Effector memory CD4-positive, alpha-beta T cell (primary cell): Measurements from ENCODE around the gene REEP6.
A peak's percentile ranks its signal among the peaks of the same experiment; 100 is the strongest.

Experiments
- DNase-seq, 3 donors: peaks; one replicate each; pipeline ENCODE4 v3.0.0-alpha.2; 2020
- H3K27ac ChIP-seq: 2 replicates; pipeline ENCODE4 v1.7.0; 2013; ENCODE audit warnings: mild to moderate bottlenecking, low read length, moderate library complexity; ENCODE audit not compliant: insufficient read depth, poor library complexity, severe bottlenecking
- H3K27me3 ChIP-seq: replicated peaks from 2 replicates; pipeline ENCODE4 v1.7.0; 2013; ENCODE audit warnings: mild to moderate bottlenecking, low read length; ENCODE audit not compliant: insufficient read depth, control insufficient read depth, poor library complexity, severe bottlenecking
- H3K36me3 ChIP-seq: 2 replicates; pipeline ENCODE4 v1.7.0; 2013; ENCODE audit warnings: mild to moderate bottlenecking, low read length, moderate library complexity; ENCODE audit not compliant: control insufficient read depth, insufficient read depth
- H3K4me1 ChIP-seq: 2 replicates; pipeline ENCODE4 v1.7.0; 2013; ENCODE audit warnings: low read length, mild to moderate bottlenecking; ENCODE audit not compliant: control insufficient read depth, insufficient read depth, poor library complexity, severe bottlenecking
- H3K4me3 ChIP-seq: 2 replicates; pipeline ENCODE4 v1.7.0; 2013; ENCODE audit warnings: low read length, low read depth, mild to moderate bottlenecking; ENCODE audit not compliant: insufficient read depth, poor library complexity, severe bottlenecking
- H3K9me3 ChIP-seq: 2 replicates; pipeline ENCODE4 v1.7.0; 2013; ENCODE audit warnings: mild to moderate bottlenecking, low read length, moderate library complexity; ENCODE audit not compliant: control insufficient read depth

The REEP6 gene

GRCh38 chr19:1450735-1451731 is 39.9 kb upstream of the REEP6 start:
- no peaks in the 10 kb centered on the region for H3K9me3 ChIP-seq
- no peak overlapping the region for H3K27ac ChIP-seq
- no peaks in the 10 kb centered on the region for H3K36me3 ChIP-seq
- peaks cover 33% of the 10 kb centered on the region for H3K4me1 ChIP-seq
- DNase-seq = no peak
- peaks cover 94% of the 10 kb centered on the region for H3K27me3 ChIP-seq
- no peak overlapping the region for H3K4me3 ChIP-seq

DNA sequence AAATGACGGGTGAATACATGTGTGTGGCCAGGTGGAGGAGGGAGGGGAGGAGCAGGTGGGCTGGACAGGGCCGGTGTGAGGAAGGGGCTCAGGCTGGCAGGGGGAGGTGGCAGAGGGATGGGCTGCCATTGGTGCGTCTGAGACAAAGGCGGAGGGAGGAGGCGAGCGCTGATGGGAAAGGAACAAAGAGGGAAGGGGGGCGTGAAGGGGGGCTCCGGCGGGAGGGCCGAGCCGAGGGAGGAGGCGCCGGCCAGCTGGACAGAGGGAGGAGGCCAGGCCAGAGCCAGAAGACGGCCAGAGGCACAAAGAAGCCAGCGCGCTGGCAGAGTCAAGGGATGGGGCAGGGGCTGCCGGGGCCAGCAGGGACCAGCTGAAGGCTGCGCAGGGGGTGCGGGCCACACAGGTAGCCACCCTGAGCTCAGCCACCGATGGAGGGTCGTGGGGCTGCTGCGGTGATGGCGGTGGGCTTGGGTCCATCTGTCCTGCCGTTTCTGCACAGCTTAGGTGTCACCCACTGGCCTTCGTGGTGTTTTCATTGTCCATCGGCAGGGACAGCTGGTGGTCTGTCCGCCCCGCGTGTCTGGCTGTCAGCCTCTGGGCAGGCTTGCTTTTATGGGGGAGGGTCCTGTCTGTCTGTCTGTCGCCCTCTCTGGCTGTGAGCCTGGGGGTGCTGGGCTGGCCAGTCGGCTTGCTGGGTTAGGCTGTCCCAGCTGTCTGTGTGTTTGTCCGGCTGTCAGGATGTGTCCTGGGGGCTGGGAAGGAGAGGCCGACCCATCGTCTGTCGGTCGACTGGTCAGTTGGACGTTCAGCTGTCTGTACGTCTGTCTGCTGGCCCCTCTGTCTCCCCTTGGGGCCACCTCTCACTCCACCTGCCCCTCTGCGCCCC is 38.8 kb upstream of the REEP6 start:
- no peaks in the 10 kb centered on the region for H3K9me3 ChIP-seq

DNA sequence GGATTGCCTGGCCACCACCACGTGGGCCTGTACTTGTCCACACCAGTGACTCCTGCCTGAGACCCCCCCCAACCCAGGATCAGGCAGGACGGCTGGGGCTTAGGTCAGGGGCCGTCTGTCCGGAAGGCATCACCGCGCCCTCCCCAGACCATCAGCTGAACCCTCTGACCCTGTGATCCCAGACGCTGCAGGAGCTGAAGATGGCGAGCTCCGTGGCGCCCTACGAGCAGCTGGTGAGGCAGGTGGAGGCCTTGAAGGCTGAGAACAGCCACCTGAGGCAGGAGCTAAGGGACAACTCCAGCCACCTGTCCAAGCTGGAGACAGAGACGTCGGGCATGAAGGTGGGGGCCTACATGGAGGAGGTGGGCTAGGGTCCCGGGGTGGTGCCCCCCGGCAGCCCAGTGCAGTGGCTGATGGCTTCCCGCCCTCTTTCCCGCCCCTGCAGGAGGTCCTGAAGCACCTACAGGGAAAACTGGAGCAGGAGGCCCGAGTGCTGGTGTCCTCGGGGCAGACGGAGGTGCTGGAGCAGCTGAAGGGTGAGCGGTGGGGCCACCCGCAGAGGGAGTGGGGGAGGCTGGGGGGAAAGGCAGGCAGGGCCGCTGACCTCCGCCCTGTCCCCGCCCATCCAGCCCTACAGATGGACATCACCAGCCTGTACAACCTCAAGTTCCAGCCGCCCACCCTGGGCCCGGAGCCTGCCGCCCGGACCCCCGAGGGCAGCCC is 38.0 kb upstream of the REEP6 start:
- DNase-seq = no peak
- Histone ChIP-seq H3K36me3 (no peaks in the 10 kb centered on the region), H3K27me3 (peaks cover 92% of the 10 kb centered on the region), H3K9me3 (no peaks in the 10 kb centered on the region), H3K4me3 (no peak overlapping the region), H3K27ac (no peak overlapping the region), H3K4me1 (peaks cover 29% of the 10 kb centered on the region)

More for the DNA sequence above, 38.8 kb upstream of the REEP6 start:
- H3K27ac ChIP-seq = no peak overlapping the region
- no peak overlapping the region for H3K4me3 ChIP-seq
- no peaks in the 10 kb centered on the region for H3K36me3 ChIP-seq
- DNase-seq = no peak
- peaks cover 94% of the 10 kb centered on the region for H3K27me3 ChIP-seq
- peaks cover 29% of the 10 kb centered on the region for H3K4me1 ChIP-seq

- no peaks in the 10 kb centered on the region for H3K9me3 ChIP-seq
- peaks cover 29% of the 10 kb centered on the region for H3K4me1 ChIP-seq
- DNase-seq = no peak
- no peak overlapping the region for H3K27ac ChIP-seq
- no peak overlapping the region for H3K4me3 ChIP-seq
- no peaks in the 10 kb centered on the region for H3K36me3 ChIP-seq
- peaks cover 86% of the 10 kb centered on the region for H3K27me3 ChIP-seq
Observed at GRCh38 chr19:1453525-1454364, 37.2 kb upstream of the REEP6 start.

DNA sequence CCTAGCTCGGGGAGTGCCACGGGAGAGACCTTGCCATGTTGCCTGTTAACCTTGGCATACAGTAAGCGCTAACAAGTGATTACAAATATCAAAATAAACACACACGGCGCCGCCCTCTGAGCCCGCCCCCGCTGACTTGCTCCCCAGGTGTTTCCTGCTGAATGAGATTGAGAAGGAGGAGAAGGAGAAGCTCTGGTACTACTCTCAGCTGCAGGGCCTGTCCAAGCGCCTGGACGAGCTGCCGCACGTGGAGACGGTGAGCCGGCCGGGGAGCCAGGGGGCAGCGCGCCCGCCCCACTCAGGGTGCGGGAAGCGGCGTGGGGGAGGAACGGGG is 36.0 kb upstream of the REEP6 start:
- Histone ChIP-seq H3K36me3 (no peaks in the 10 kb centered on the region), H3K27me3 (peaks cover 74% of the 10 kb centered on the region), H3K4me3 (no peak overlapping the region), H3K4me1 (peaks cover 26% of the 10 kb centered on the region), H3K9me3 (no peaks in the 10 kb centered on the region), H3K27ac (no peak overlapping the region)
- no peak for DNase-seq

GRCh38 chr19:1455336-1456120 is 35.5 kb upstream of the REEP6 start:
- DNase-seq = peak; percentile 29 to 50 (median 46)
- Histone ChIP-seq H3K27ac (no peak overlapping the region), H3K4me3 (no peak overlapping the region), H3K9me3 (no peaks in the 10 kb centered on the region), H3K27me3 (peaks cover 69% of the 10 kb centered on the region), H3K4me1 (peaks cover 20% of the 10 kb centered on the region), H3K36me3 (no peaks in the 10 kb centered on the region)

DNA sequence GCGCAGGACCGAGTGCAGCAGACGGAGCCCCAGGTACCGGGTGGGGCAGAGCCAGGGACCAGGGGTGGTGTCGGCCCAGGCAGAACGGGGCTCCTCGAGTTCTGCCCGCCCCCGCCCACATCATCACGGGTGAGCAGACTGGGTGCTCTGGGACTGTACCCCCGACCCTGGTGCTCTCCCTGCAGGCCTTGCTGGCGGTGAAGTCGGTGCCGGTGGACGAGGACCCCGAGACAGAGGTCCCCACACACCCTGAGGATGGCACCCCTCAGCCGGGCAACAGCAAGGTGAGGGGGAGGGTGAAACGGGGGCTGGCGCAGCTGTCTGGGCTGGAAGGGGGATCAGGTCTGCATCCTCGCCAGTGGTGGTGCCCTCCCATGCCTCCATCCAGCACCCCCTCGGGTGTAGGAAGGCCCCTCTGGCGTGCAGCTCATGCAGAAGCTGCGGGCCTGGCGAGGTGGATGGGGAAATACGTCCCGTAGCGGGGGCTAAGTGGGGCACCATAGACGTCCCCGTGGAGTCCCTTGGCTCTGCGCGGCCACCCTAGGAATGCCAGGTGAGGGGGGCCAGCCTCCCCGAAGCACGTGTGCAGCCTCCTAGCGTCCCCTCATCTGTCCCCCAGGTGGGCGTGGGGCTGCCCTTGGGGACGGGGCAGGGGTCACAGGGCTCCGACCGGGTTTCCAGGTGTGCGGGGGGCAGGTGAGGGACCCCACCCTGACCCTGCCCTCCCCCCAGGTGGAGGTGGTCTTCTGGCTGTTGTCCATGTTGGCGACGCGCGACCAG is 34.7 kb upstream of the REEP6 start:
- Histone ChIP-seq H3K4me3 (no peak overlapping the region), H3K9me3 (no peaks in the 10 kb centered on the region), H3K36me3 (no peaks in the 10 kb centered on the region), H3K4me1 (peaks cover 19% of the 10 kb centered on the region), H3K27me3 (peaks cover 62% of the 10 kb centered on the region), H3K27ac (no peak overlapping the region)
- DNase-seq = no peak

DNA sequence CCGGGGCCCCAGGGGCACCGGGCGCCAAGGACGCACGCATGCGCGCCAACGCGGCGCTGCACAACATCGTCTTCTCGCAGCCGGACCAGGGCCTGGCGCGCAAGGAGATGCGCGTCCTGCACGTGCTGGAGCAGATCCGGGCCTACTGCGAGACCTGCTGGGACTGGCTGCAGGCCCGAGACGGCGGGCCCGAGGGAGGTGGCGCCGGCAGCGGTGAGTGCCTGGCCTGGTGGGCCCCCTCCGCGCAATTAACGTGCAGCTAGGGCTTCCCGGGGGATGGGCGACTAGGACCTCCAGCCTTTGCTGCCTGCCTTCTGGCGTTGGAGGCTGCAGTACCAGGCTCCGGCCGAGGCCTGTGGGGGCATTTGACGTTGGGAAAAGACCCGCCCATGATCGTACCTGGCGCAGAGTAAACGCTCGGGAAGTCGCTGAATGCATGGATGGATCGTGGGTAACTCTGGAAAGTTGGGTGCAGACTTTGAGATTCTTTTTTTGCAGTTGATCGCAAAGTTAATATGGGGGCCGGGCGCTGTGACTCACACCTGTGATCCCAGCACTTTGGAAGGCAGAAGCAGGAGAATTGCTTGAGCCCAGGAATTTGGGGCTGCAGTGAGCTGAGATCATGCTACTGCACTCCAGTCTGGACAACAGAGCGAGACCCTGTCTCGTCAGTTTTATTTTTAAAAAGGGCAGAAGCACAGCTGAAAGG is 33.8 kb upstream of the REEP6 start:
- no peak overlapping the region for H3K4me3 ChIP-seq
- DNase-seq = no peak
- H3K27ac ChIP-seq = no peak overlapping the region
- H3K27me3 ChIP-seq = peaks cover 53% of the 10 kb centered on the region
- H3K36me3 ChIP-seq = no peaks in the 10 kb centered on the region
- no peaks in the 10 kb centered on the region for H3K9me3 ChIP-seq
- H3K4me1 ChIP-seq = peaks cover 19% of the 10 kb centered on the region
